Adrenal gland (tissue), 12 donors: ENCODE data around the gene BEST4. TPM values are rescaled to one million over a fixed set of nuclear protein-coding genes. Genes with fewer than 3 reads are reported as not detected.
"Not testable (repeated sequence)": the region's sequence is repeated elsewhere in the genome, so short reads cannot be mapped to it uniquely, and the experiment has no call there.

Experiments used
- DNase-seq, 7 donors: peaks; one replicate each; pipeline ENCODE4 v3.0.0-alpha.2; 2019 to 2020
- H3K27ac ChIP-seq, 5 donors: fragments of 200-600 bp; sonication (generic) in 4 of 5; 1 replicate in 3 of 5; 2 replicates in 2 of 5; pipeline versions ENCODE4 v1.5.1 to v1.8.0; 2016 to 2020; ENCODE audit warnings: mild to moderate bottlenecking in 1 of 5
- H3K27me3 ChIP-seq: fragments of 200-600 bp; 2 replicates; pipeline ENCODE4 v1.8.0; 2021
- H3K36me3 ChIP-seq, 2 donors: fragments of 200-600 bp; replicated peaks in 1 of 2; 1 replicate in 1 of 2; 2 replicates in 1 of 2; pipeline versions ENCODE4 v1.5.1 to v1.8.0; 2018 to 2022
- H3K4me1 ChIP-seq, 2 donors: fragments of 200-600 bp; replicated peaks in 1 of 2; 1 replicate in 1 of 2; 2 replicates in 1 of 2; pipeline versions ENCODE4 v1.5.1 to v1.8.0; 2018 to 2021
- H3K4me3 ChIP-seq, 4 donors: fragments of 200-600 bp; sonication (generic) in 3 of 4; one replicate each; pipeline ENCODE4 v1.5.1; 2016 to 2018
- H3K9me3 ChIP-seq, 3 donors: fragments of 200-600 bp; sonication (generic) in 1 of 3; replicated peaks in 1 of 3; 1 replicate in 2 of 3; 2 replicates in 1 of 3; pipeline versions ENCODE4 v1.5.1 to v1.8.0; 2016 to 2021
- POLR2A ChIP-seq, 2 donors: fragments of 450-650 bp; IDR thresholded peaks; one replicate each; pipeline ENCODE4 v1.6.1; 2017; ENCODE audit warnings: antibody characterized with exemption in 2 of 2, mild to moderate bottlenecking in 2 of 2, moderate library complexity in 1 of 2
- WGBS, 4 donors: extraction: QIAGEN DNeasy Blood & Tissue Kit in 2 of 4; methylation state at CpG; one replicate each; pipeline versions ENCODE4 v1.1.5 to v1.1.7; 2013 to 2017; 5-methylcytosine and 5-hydroxymethylcytosine counted together
- intact Hi-C, 2 donors: fragments of 100-400 bp; cut with DNase I; formaldehyde crosslinking; loops; one replicate each; pipeline versions ENCODE4 v1.14.1 to v1.15.0; 2022 to 2023
- polyA plus RNA-seq, 3 donors: library from polyadenylated mRNA; stranded (reverse); fragments of 200-250 nt in 2 of 3; fragments of 350-450 nt in 1 of 3; fragmentation: Illumina TruSeq in 1 of 3; extraction: RNeasy Lipid Tissue Mini Kit (QIAGEN cat#74804) in 1 of 3; gene quantifications; one replicate each; pipeline ENCODE4 v1.2.3, GENCODE V29; 2013 to 2014
- total RNA-seq, 9 donors: library from RNA; depleted of rRNA in 4 of 9; stranded (reverse); fragments of >200 nt in 4 of 9; fragments of 120-200 nt in 1 of 9; fragmentation: NEBNext Ultra II Directional in 1 of 9; extraction: Animal tissue kit (Norgen Biotek cat#: 25700) in 1 of 9; gene quantifications; one replicate each; pipeline versions ENCODE4 v1.1.0 to v1.2.4, GENCODE V29; 2013 to 2023
- TF ChIP-seq, protein P1 (sequence below), 6 experiments: fragments of 450-650 bp in 4 of 6; fragments of 200-600 bp in 2 of 6; sonication (generic) in 1 of 6; IDR thresholded peaks; 1 replicate in 5 of 6; 2 replicates in 1 of 6; pipeline versions ENCODE4 v1.5.1 to v1.8.0; 2016 to 2021; ENCODE audit warnings: antibody characterized with exemption in 6 of 6, mild to moderate bottlenecking in 2 of 6, moderate library complexity in 1 of 6
- donor health status: healthy with polysubstance abuse.
- donor health status: Bipolar disorder and iron deficiency.
- donor health status: DM: yes; HTN: yes; CAD: no.
- donor health status: DM: no; HTN: no; CAD: no.
- donor health status: DM: no; HTN: no; CAD: no.
- donor health status: DM: yes; HTN: yes; CAD: no.

BEST4 gene
- total and polyA plus RNA-seq, 12 donors: 0.09 to 6.2 (median 0.68) TPM; not detected in 1

DNA sequence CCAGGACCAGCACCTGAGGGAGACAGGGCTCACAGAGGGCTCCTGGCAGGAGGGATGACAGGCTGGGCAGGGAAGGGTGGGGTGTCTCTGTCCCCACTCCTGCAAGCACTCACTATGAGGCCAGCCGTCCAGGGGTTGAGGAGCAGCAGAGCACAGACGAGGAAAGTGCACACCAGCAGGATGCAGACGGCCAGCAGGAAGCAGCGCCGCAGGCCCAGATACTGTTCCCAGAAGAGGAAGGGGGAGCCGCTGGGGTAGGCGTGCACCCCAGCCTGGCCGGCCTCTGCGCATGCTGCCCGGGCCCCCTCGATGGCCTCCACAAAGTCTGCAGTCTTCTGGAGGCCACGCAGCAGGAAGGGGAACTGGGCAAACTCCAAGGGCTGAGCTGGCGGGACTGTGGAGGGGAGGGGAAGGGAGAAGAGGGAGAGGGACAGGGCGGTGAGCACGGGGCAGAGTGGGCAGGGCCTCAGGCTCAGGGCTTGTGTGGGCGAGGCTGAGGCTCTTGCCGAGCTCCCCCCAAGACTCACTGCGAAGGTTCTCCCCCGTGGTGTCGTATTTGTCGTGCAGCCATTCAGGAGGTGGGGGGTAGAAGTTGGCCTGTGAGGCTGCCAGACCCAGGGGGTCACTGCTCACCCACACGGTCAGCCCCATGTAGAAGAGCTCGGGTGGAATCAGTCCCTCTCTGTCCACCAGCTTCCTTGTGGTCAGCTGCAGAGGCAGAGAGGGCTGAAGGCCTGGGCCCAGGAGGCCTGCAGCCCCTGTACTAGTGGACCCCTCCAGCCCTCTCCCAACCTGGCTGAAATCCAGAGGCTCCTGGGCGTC, 38.6 kb upstream of the BEST4 start:
- Histone ChIP-seq H3K27ac (peak overlapping the region in 2 of 5 donors; percentile 44 to 66), H3K4me1 (no peaks in the 10 kb centered on the region), H3K27me3 (no peaks in the 10 kb centered on the region), H3K36me3 (no peaks in the 10 kb centered on the region), H3K4me3 (no peak overlapping the region), H3K9me3 (no peaks in the 10 kb centered on the region)
- TF ChIP-seq, protein P1, sequence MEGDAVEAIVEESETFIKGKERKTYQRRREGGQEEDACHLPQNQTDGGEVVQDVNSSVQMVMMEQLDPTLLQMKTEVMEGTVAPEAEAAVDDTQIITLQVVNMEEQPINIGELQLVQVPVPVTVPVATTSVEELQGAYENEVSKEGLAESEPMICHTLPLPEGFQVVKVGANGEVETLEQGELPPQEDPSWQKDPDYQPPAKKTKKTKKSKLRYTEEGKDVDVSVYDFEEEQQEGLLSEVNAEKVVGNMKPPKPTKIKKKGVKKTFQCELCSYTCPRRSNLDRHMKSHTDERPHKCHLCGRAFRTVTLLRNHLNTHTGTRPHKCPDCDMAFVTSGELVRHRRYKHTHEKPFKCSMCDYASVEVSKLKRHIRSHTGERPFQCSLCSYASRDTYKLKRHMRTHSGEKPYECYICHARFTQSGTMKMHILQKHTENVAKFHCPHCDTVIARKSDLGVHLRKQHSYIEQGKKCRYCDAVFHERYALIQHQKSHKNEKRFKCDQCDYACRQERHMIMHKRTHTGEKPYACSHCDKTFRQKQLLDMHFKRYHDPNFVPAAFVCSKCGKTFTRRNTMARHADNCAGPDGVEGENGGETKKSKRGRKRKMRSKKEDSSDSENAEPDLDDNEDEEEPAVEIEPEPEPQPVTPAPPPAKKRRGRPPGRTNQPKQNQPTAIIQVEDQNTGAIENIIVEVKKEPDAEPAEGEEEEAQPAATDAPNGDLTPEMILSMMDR (IDR thresholded peaks at IDR 0.05): no peak
- no peak for TF ChIP-seq POLR2A (IDR thresholded peaks at IDR 0.05)
- WGBS, 4 donors: 61 to 66% (median 64%) methylated on average over 14 to 24 of the region's 24 CpGs
- intact Hi-C loops: loop anchor here in 1 of 2 donors (5.0 kb wide), 1 partner anchor 34 kb away; no protein-coding TSS in a partner anchor
- DNase-seq: peak in 5 of 7 donors; percentile 54 to 68 (median 61)

DNA sequence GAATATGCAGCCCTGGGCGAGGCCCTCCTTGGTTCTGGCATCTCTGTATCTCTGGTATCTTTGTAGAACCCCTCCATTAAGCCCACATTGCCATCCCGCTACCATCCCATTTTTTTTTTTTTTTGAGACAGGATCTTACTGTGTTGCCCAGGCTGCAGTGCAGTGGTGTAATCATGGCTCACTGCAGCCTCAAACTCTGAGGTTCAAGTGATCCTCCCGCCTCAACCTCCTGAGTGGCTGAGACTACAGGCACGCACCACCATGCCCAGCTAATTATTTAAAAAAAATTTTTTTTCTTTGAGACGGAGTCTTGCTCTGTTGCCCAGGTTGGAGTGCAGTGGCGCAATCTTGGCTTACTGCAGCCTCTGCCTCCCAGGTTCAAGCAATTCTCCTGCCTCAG, 36.4 kb upstream of the BEST4 start:
- H3K36me3 ChIP-seq, H3K27me3 ChIP-seq, H3K4me3 ChIP-seq, intact Hi-C loops, H3K9me3 ChIP-seq, H3K27ac ChIP-seq: not testable (repeated sequence)
- peak in 1 of 7 donors; percentile 6 for DNase-seq
- peaks cover 8 to 11% of the 10 kb centered on the region in 2 donors for H3K4me1 ChIP-seq
- 88 to 98% (median 90%) methylated on average over 6 of the region's 6 CpGs for WGBS, 4 donors

DNA sequence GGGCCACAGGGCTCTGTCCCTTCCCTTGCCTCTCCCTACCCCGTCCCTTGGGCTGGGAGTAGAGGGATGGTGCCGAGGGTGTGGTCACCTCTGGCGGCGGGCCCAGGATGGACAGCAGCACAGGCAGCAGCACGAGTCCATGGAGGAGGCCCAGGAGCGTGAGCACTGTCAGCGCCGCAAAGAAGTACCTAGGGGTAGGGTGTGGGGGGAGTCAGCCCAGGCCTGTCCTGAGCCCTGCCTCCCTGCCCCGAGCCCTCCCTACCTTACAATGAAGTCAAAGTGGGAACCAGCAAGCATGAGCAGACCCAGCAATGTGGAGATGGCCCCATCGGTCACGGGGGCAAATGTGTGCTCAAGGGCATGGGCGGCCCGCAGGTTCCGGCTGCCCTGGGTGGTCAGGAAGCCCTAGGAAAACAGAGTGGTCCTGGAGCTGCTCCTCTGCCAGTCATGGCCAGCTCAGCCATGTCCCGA, 35.0 kb upstream of the BEST4 start:
- intact Hi-C loops: no loop called here
- Histone ChIP-seq H3K9me3 (no peaks in the 10 kb centered on the region), H3K36me3 (no peaks in the 10 kb centered on the region), H3K4me3 (no peak overlapping the region), H3K4me1 (peaks cover 8 to 17% of the 10 kb centered on the region in 2 donors), H3K27ac (no peak overlapping the region), H3K27me3 (no peaks in the 10 kb centered on the region)
- WGBS, 4 donors: 78 to 89% (median 85%) methylated on average over 7 to 15 of the region's 15 CpGs
- peak in 1 of 7 donors; percentile 41 for DNase-seq
- TF ChIP-seq POLR2A (IDR thresholded peaks at IDR 0.05): no peak
- TF ChIP-seq, protein P1 (IDR thresholded peaks at IDR 0.05): no peak

DNA sequence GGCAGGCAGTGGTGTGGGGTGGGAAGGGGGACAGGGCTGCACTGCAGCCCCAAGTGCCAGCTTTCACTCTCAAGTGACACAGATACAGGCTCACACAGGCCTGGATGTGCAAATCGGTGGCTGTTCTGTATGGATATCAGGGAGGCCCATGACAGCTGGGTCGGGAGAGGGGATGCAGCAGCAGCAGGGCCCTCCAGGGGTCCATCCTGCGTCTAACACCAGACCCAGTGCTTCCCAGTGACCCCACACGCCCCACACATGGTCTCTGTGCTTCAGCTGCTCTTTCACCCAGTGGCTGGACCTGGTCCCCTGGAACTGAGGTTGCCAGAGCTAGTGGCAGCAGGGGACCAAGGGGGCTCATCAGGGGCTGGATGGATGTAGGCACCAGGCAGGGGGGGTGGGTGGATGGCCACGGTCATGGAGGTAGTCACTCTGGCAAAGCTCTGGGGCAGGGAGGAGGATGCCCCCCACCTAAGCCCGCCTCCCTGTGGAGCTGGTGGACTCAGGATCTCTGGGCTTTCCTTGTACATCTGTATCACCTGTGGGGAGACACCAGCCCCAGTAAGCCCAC, 34.2 kb upstream of the BEST4 start:
- WGBS, 4 donors: 73 to 100% (median 85%) methylated on average over 1 to 6 of the region's 6 CpGs
- Histone ChIP-seq H3K9me3 (no peaks in the 10 kb centered on the region), H3K4me1 (peaks cover 8 to 17% of the 10 kb centered on the region in 2 donors), H3K4me3 (no peak overlapping the region), H3K27me3 (no peaks in the 10 kb centered on the region), H3K27ac (no peak overlapping the region), H3K36me3 (no peaks in the 10 kb centered on the region)
- intact Hi-C loops: no loop called here
- no peak for TF ChIP-seq POLR2A (IDR thresholded peaks at IDR 0.05)
- TF ChIP-seq, protein P1 (IDR thresholded peaks at IDR 0.05): no peak
- DNase-seq: peak in 1 of 7 donors; percentile 18
